Measurements from ENCODE around the gene URGCP.
A peak's percentile ranks its signal among the peaks of the same experiment; 100 is the strongest.

Gene URGCP

GRCh38 chr7:43877968-43878864, 28.2 kb downstream of the URGCP start:
- H3K4me1 ChIP-seq (ENCODE audit: control insufficient read depth, insufficient read depth, low read length), result peaks cover under 1% of the 10 kb centered on the region
- no peak overlapping the region for H3K9ac ChIP-seq (ENCODE audit: low read length)
- no peak overlapping the region for H3K27ac ChIP-seq (ENCODE audit: low read depth, low read length)
- H3K4me3 ChIP-seq (ENCODE audit: low read length), result no peak overlapping the region
- H3K36me3 ChIP-seq (ENCODE audit: control insufficient read depth, insufficient read depth, low read length), result peaks cover 41% of the 10 kb centered on the region
- H3K27me3 ChIP-seq (ENCODE audit: control insufficient read depth, insufficient read depth, low read length), result no peaks in the 10 kb centered on the region

- Histone ChIP-seq H3K4me3 (ENCODE audit: low read length) (no peak overlapping the region), H3K27me3 (ENCODE audit: control insufficient read depth, insufficient read depth, low read length) (no peaks in the 10 kb centered on the region), H3K4me1 (ENCODE audit: control insufficient read depth, insufficient read depth, low read length) (peaks cover 8% of the 10 kb centered on the region), H3K36me3 (ENCODE audit: control insufficient read depth, insufficient read depth, low read length) (peaks cover 39% of the 10 kb centered on the region), H3K27ac (ENCODE audit: low read depth, low read length) (no peak overlapping the region), H3K9ac (ENCODE audit: low read length) (no peak overlapping the region)
These were observed 29.2 kb downstream of the URGCP start for GRCh38 chr7:43876976-43877745.

- Histone ChIP-seq H3K4me3 (ENCODE audit: low read length) (no peak overlapping the region), H3K36me3 (ENCODE audit: control insufficient read depth, insufficient read depth, low read length) (peaks cover 36% of the 10 kb centered on the region), H3K27me3 (ENCODE audit: control insufficient read depth, insufficient read depth, low read length) (no peaks in the 10 kb centered on the region), H3K4me1 (ENCODE audit: control insufficient read depth, insufficient read depth, low read length) (peaks cover 8% of the 10 kb centered on the region), H3K9ac (ENCODE audit: low read length) (no peak overlapping the region), H3K27ac (ENCODE audit: low read depth, low read length) (no peak overlapping the region)
These were observed 30.2 kb downstream of the URGCP start for GRCh38 chr7:43876241-43876640.

- Histone ChIP-seq H3K4me3 (ENCODE audit: low read length) (no peak overlapping the region), H3K36me3 (ENCODE audit: control insufficient read depth, insufficient read depth, low read length) (peaks cover 24% of the 10 kb centered on the region), H3K27me3 (ENCODE audit: control insufficient read depth, insufficient read depth, low read length) (no peaks in the 10 kb centered on the region), H3K4me1 (ENCODE audit: control insufficient read depth, insufficient read depth, low read length) (peaks cover 12% of the 10 kb centered on the region), H3K9ac (ENCODE audit: low read length) (no peak overlapping the region), H3K27ac (ENCODE audit: low read depth, low read length) (peak overlapping the region; percentile 4)
These were observed 33.1 kb downstream of the URGCP start for GRCh38 chr7:43873300-43873699.

- H3K27ac ChIP-seq (ENCODE audit: low read depth, low read length), result peak overlapping the region; percentile 53
- no peak overlapping the region for H3K4me3 ChIP-seq (ENCODE audit: low read length)
- peaks cover 14% of the 10 kb centered on the region for H3K4me1 ChIP-seq (ENCODE audit: control insufficient read depth, insufficient read depth, low read length)
- H3K27me3 ChIP-seq (ENCODE audit: control insufficient read depth, insufficient read depth, low read length), result no peaks in the 10 kb centered on the region
- H3K9ac ChIP-seq (ENCODE audit: low read length), result no peak overlapping the region
- peaks cover 17% of the 10 kb centered on the region for H3K36me3 ChIP-seq (ENCODE audit: control insufficient read depth, insufficient read depth, low read length)
These were observed 33.8 kb downstream of the URGCP start for GRCh38 chr7:43872406-43873110.

- no peaks in the 10 kb centered on the region for H3K27me3 ChIP-seq (ENCODE audit: control insufficient read depth, insufficient read depth, low read length)
- no peak overlapping the region for H3K9ac ChIP-seq (ENCODE audit: low read length)
- H3K4me3 ChIP-seq (ENCODE audit: low read length), result no peak overlapping the region
- peaks cover 14% of the 10 kb centered on the region for H3K4me1 ChIP-seq (ENCODE audit: control insufficient read depth, insufficient read depth, low read length)
- H3K36me3 ChIP-seq (ENCODE audit: control insufficient read depth, insufficient read depth, low read length), result peaks cover 12% of the 10 kb centered on the region
- H3K27ac ChIP-seq (ENCODE audit: low read depth, low read length), result no peak overlapping the region
These were observed 35.3 kb downstream of the URGCP start for GRCh38 chr7:43871064-43871463.

- no peaks in the 10 kb centered on the region for H3K27me3 ChIP-seq (ENCODE audit: control insufficient read depth, insufficient read depth, low read length)
These were observed 36.1 kb downstream of the URGCP start for GRCh38 chr7:43870316-43870715.

GRCh38 chr7:43869867-43870240, 36.5 kb downstream of the URGCP start:
- Histone ChIP-seq H3K4me1 (ENCODE audit: control insufficient read depth, insufficient read depth, low read length) (peaks cover 14% of the 10 kb centered on the region), H3K27me3 (ENCODE audit: control insufficient read depth, insufficient read depth, low read length) (no peaks in the 10 kb centered on the region), H3K4me3 (ENCODE audit: low read length) (peak overlapping the region; percentile 93), H3K36me3 (ENCODE audit: control insufficient read depth, insufficient read depth, low read length) (peaks cover 10% of the 10 kb centered on the region), H3K27ac (ENCODE audit: low read depth, low read length) (peak overlapping the region; percentile 93), H3K9ac (ENCODE audit: low read length) (no peak overlapping the region)

More at GRCh38 chr7:43870316-43870715, 36.1 kb downstream of the URGCP start:
- Histone ChIP-seq H3K4me1 (ENCODE audit: control insufficient read depth, insufficient read depth, low read length) (peaks cover 14% of the 10 kb centered on the region), H3K9ac (ENCODE audit: low read length) (no peak overlapping the region), H3K27ac (ENCODE audit: low read depth, low read length) (peak overlapping the region; percentile 93), H3K36me3 (ENCODE audit: control insufficient read depth, insufficient read depth, low read length) (peaks cover 12% of the 10 kb centered on the region), H3K4me3 (ENCODE audit: low read length) (no peak overlapping the region)

- Histone ChIP-seq H3K27me3 (ENCODE audit: control insufficient read depth, insufficient read depth, low read length) (no peaks in the 10 kb centered on the region), H3K9ac (ENCODE audit: low read length) (peak within 1 kb of the TSS; percentile 88), H3K4me1 (ENCODE audit: control insufficient read depth, insufficient read depth, low read length) (peaks cover 14% of the 10 kb centered on the region), H3K36me3 (ENCODE audit: control insufficient read depth, insufficient read depth, low read length) (peaks cover 10% of the 10 kb centered on the region), H3K4me3 (ENCODE audit: low read length) (peak within 1 kb of the TSS; percentile 93), H3K27ac (ENCODE audit: low read depth, low read length) (peak within 1 kb of the TSS; percentile 93)
These were observed 37.2 kb downstream of the URGCP start, which contains the start of gene MRPS24 for GRCh38 chr7:43869006-43869866. Gene MRPS24, minus strand, starts transcription at chr7:43869517. Its CDS starts 22 bp downstream, at chr7:43869495.

- Histone ChIP-seq H3K27ac (ENCODE audit: low read depth, low read length) (peak overlapping the region; percentile 93), H3K36me3 (ENCODE audit: control insufficient read depth, insufficient read depth, low read length) (peaks cover 10% of the 10 kb centered on the region), H3K4me3 (ENCODE audit: low read length) (peak overlapping the region; percentile 93), H3K9ac (ENCODE audit: low read length) (peak overlapping the region; percentile 62), H3K27me3 (ENCODE audit: control insufficient read depth, insufficient read depth, low read length) (no peaks in the 10 kb centered on the region), H3K4me1 (ENCODE audit: control insufficient read depth, insufficient read depth, low read length) (peaks cover 14% of the 10 kb centered on the region)
These were observed 37.8 kb downstream of the URGCP start for GRCh38 chr7:43868681-43869005.

GRCh38 chr7:43868181-43868580, 38.2 kb downstream of the URGCP start:
- H3K4me3 ChIP-seq (ENCODE audit: low read length), result peak overlapping the region; percentile 93
- no peaks in the 10 kb centered on the region for H3K27me3 ChIP-seq (ENCODE audit: control insufficient read depth, insufficient read depth, low read length)
- peaks cover 10% of the 10 kb centered on the region for H3K36me3 ChIP-seq (ENCODE audit: control insufficient read depth, insufficient read depth, low read length)
- peak overlapping the region; percentile 30 for H3K9ac ChIP-seq (ENCODE audit: low read length)
- H3K27ac ChIP-seq (ENCODE audit: low read depth, low read length), result no peak overlapping the region
- peaks cover 13% of the 10 kb centered on the region for H3K4me1 ChIP-seq (ENCODE audit: control insufficient read depth, insufficient read depth, low read length)
